DND-41 (cell line): Measurements from ENCODE around the gene GFOD2.

Source experiments
- ATAC-seq: fragments of 200-7000 bp; cut with Tn5 transposase; 3 replicates; pipeline ENCODE4 v1.9.1; 2021; ENCODE audit warnings: low read depth; ENCODE audit not compliant: insufficient read depth
- DNase-seq: peaks from one replicate; pipeline ENCODE4 v3.0.0-alpha.2; 2020
- H2AFZ ChIP-seq: 2 replicates; pipeline ENCODE4 v1.6.0; 2012; ENCODE audit warnings: low read depth, low read length
- H3K27ac ChIP-seq: 2 replicates; pipeline ENCODE4 v1.5.1; 2012; ENCODE audit warnings: low read length, inconsistent platforms
- H3K27me3 ChIP-seq: fragments of 200-600 bp; sonication (generic); 2 replicates; pipeline ENCODE4 v1.6.0; 2012; ENCODE audit warnings: low read length, mild to moderate bottlenecking, inconsistent platforms; ENCODE audit not compliant: insufficient read depth, poor library complexity
- H3K36me3 ChIP-seq: 2 replicates; pipeline ENCODE4 v1.5.1; 2012; ENCODE audit warnings: low read length, inconsistent platforms; ENCODE audit not compliant: insufficient read depth
- H3K4me1 ChIP-seq: 2 replicates; pipeline ENCODE4 v1.5.1; 2012; ENCODE audit warnings: mild to moderate bottlenecking, low read length; ENCODE audit not compliant: insufficient read depth
- H3K4me2 ChIP-seq: 2 replicates; pipeline ENCODE4 v1.6.0; 2012; ENCODE audit warnings: mild to moderate bottlenecking, moderate library complexity, low read length, inconsistent platforms; ENCODE audit not compliant: insufficient read depth
- H3K4me3 ChIP-seq, 2 experiments: fragments of 200-600 bp in 1 of 2; shearing (Covaris generic) in 1 of 2; 2 replicates each; pipeline ENCODE4 v1.5.1; 2012 to 2016; ENCODE audit warnings: inconsistent platforms in 2 of 2, low read length in 2 of 2, mild to moderate bottlenecking in 2 of 2, low read depth in 1 of 2, moderate library complexity in 1 of 2
- H3K79me2 ChIP-seq: 2 replicates; pipeline ENCODE4 v1.6.0; 2012; ENCODE audit warnings: low read length, inconsistent platforms; ENCODE audit not compliant: insufficient read depth
- H3K9ac ChIP-seq: 2 replicates; pipeline ENCODE4 v1.6.0; 2012; ENCODE audit warnings: low read depth, mild to moderate bottlenecking, inconsistent platforms, low read length, moderate library complexity
- H3K9me3 ChIP-seq: 2 replicates; pipeline ENCODE4 v1.5.1; 2012; ENCODE audit warnings: low read length, moderate library complexity, mild to moderate bottlenecking, inconsistent platforms; ENCODE audit not compliant: insufficient read depth, severe bottlenecking
- H4K20me1 ChIP-seq: 2 replicates; pipeline ENCODE4 v1.6.0; 2012; ENCODE audit warnings: low read length; ENCODE audit not compliant: insufficient read depth
- EZH2 ChIP-seq: IDR thresholded peaks from 3 replicates; pipeline ENCODE4 v1.6.1; 2012; ENCODE audit warnings: borderline replicate concordance, low read depth, mild to moderate bottlenecking, moderate library complexity, low read length, inconsistent platforms; ENCODE audit not compliant: severe bottlenecking
- TF ChIP-seq, protein P1 (sequence below): IDR thresholded peaks from 2 replicates; pipeline ENCODE4 v1.5.1; 2012; ENCODE audit warnings: borderline replicate concordance, low read length, moderate library complexity, mild to moderate bottlenecking; ENCODE audit not compliant: poor library complexity, severe bottlenecking; ENCODE audit errors: extremely low read depth

The GFOD2 gene

GRCh38 chr16:67749436-67750078 lies 30.4 kb upstream of the GFOD2 start:
- peaks cover under 1% of the 10 kb centered on the region; the same call in 1 of the 2 replicates for H3K36me3 ChIP-seq
- H3K79me2 ChIP-seq: no peaks in the 10 kb centered on the region
- H3K4me2 ChIP-seq: no peak overlapping the region
- H3K27ac ChIP-seq: no peak overlapping the region
- ATAC-seq (no peak), DNase-seq (no peak)
- H2AFZ ChIP-seq: no peak overlapping the region
- H4K20me1 ChIP-seq: peaks cover 4% of the 10 kb centered on the region; the same call in 1 of the 2 replicates
- H3K9me3 ChIP-seq: no peaks in the 10 kb centered on the region
- no peak for TF ChIP-seq EZH2
- TF ChIP-seq, protein P1, sequence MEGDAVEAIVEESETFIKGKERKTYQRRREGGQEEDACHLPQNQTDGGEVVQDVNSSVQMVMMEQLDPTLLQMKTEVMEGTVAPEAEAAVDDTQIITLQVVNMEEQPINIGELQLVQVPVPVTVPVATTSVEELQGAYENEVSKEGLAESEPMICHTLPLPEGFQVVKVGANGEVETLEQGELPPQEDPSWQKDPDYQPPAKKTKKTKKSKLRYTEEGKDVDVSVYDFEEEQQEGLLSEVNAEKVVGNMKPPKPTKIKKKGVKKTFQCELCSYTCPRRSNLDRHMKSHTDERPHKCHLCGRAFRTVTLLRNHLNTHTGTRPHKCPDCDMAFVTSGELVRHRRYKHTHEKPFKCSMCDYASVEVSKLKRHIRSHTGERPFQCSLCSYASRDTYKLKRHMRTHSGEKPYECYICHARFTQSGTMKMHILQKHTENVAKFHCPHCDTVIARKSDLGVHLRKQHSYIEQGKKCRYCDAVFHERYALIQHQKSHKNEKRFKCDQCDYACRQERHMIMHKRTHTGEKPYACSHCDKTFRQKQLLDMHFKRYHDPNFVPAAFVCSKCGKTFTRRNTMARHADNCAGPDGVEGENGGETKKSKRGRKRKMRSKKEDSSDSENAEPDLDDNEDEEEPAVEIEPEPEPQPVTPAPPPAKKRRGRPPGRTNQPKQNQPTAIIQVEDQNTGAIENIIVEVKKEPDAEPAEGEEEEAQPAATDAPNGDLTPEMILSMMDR: no peak
- H3K27me3 ChIP-seq: no peaks in the 10 kb centered on the region
- H3K9ac ChIP-seq: no peak overlapping the region
- no peaks in the 10 kb centered on the region for H3K4me1 ChIP-seq
- no peak overlapping the region for H3K4me3 ChIP-seq

DNA sequence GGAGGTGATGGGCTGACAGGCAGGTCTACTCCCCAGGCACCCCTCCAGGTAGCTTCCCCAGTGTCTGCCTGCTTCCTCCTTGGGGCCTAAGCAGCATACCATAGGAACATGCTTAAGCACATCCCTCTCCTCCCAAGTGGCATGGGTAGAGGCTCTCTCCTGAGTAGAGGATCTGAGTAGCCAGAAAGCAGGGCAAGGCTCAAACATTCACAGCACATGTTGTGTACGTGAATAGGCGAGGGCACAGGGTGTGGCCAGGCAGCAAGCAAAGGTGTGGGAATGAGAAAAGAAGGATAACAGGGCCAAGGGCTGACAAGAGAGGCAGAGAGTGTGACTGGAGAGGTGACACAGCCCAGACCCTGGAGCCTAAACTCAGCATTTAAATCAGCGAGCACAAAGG lies 29.7 kb upstream of the GFOD2 start:
- H3K9me3 ChIP-seq: no peaks in the 10 kb centered on the region
- H3K36me3 ChIP-seq: peaks cover 7% of the 10 kb centered on the region
- H3K4me2 ChIP-seq: no peak overlapping the region
- peaks cover 4% of the 10 kb centered on the region; the same call in 1 of the 2 replicates for H4K20me1 ChIP-seq
- no peak overlapping the region for H3K9ac ChIP-seq
- TF ChIP-seq, protein P1: no peak
- TF ChIP-seq EZH2: no peak
- H3K27me3 ChIP-seq: no peaks in the 10 kb centered on the region
- no peak overlapping the region for H3K4me3 ChIP-seq
- H3K4me1 ChIP-seq: no peaks in the 10 kb centered on the region
- DNase-seq: no peak
- H3K79me2 ChIP-seq: no peaks in the 10 kb centered on the region
- no peak for ATAC-seq
- H2AFZ ChIP-seq: no peak overlapping the region
- H3K27ac ChIP-seq: no peak overlapping the region

GRCh38 chr16:67746846-67747245 lies 27.7 kb upstream of the GFOD2 start:
- Histone ChIP-seq H3K79me2 (no peaks in the 10 kb centered on the region), H3K4me1 (no peaks in the 10 kb centered on the region), H3K27me3 (no peaks in the 10 kb centered on the region), H3K36me3 (peaks cover 21% of the 10 kb centered on the region), H3K4me3 (no peak overlapping the region), H3K27ac (no peak overlapping the region), H2AFZ (no peak overlapping the region), H3K9me3 (no peaks in the 10 kb centered on the region), H3K9ac (no peak overlapping the region), H4K20me1 (peaks cover 4% of the 10 kb centered on the region; the same call in 1 of the 2 replicates), H3K4me2 (no peak overlapping the region)
- no peak for TF ChIP-seq EZH2
- DNase-seq (no peak), ATAC-seq (no peak)

DNA sequence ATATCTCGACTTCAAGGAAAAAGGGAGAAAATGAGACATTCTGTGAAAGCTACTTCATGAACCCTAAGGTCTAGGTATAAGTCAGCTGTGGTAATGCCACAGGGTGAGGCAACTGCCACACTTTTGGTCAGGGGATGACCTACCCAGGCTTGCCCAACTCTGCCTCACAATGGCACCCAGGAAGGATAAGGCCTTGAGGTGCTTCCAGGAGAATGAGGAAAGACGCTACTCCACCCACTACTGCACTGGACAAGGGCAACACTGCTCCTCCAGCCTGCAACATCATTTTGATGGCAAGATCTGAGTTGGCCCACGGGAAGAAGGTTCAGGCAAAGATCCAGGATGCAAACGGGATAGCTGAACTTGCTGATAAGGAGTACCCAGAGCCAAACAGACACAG lies 22.0 kb upstream of the GFOD2 start:
- H3K9me3 ChIP-seq: no peaks in the 10 kb centered on the region
- H4K20me1 ChIP-seq: no peaks in the 10 kb centered on the region
- H3K27ac ChIP-seq: no peak overlapping the region
- no peak overlapping the region for H3K4me2 ChIP-seq
- no peak overlapping the region for H3K4me3 ChIP-seq
- peaks cover 34% of the 10 kb centered on the region for H3K36me3 ChIP-seq
- DNase-seq (no peak), ATAC-seq (no peak)
- H3K79me2 ChIP-seq: no peaks in the 10 kb centered on the region
- TF ChIP-seq, protein P1: no peak
- no peak for TF ChIP-seq EZH2
- H2AFZ ChIP-seq: no peak overlapping the region
- H3K27me3 ChIP-seq: no peaks in the 10 kb centered on the region
- H3K4me1 ChIP-seq: no peaks in the 10 kb centered on the region
- H3K9ac ChIP-seq: no peak overlapping the region
